ENCODE results near the gene HOPX.
"Not testable (repeated sequence)": the region's sequence is repeated elsewhere in the genome, so short reads cannot be mapped to it uniquely, and the experiment has no call there.

Gene HOPX

GRCh38 chr4:56653461-56654237, 27.4 kb downstream of the HOPX start:
- DNase-seq: no peak

GRCh38 chr4:56652196-56652595, 28.9 kb downstream of the HOPX start:
- DNase-seq: no peak

GRCh38 chr4:56651056-56651350, 30.1 kb downstream of the HOPX start:
- no peak for DNase-seq

- DNase-seq: no peak
Observed at GRCh38 chr4:56650262-56651055, 30.6 kb downstream of the HOPX start.

GRCh38 chr4:56649445-56650261, 31.4 kb downstream of the HOPX start:
- no peak for DNase-seq

- DNase-seq: no peak
Observed at GRCh38 chr4:56648824-56649151, 32.3 kb downstream of the HOPX start.

- no peak for DNase-seq
Observed at GRCh38 chr4:56648021-56648823, 32.9 kb downstream of the HOPX start.

GRCh38 chr4:56646341-56646740, 34.8 kb downstream of the HOPX start:
- no peak for DNase-seq

- no peak for DNase-seq
Observed at GRCh38 chr4:56643596-56643995, 37.5 kb downstream of the HOPX start.

GRCh38 chr4:56641494-56642051, 39.5 kb downstream of the HOPX start:
- no peak for DNase-seq

- peak in 1 of 2 experiments; percentile 4 for DNase-seq
Observed at GRCh38 chr4:56640621-56641493, 40.2 kb downstream of the HOPX start.

GRCh38 chr4:56637791-56638190, 43.3 kb downstream of the HOPX start:
- DNase-seq: no peak

- DNase-seq: no peak
Observed at GRCh38 chr4:56637154-56637553, 43.9 kb downstream of the HOPX start.

- DNase-seq: not testable (repeated sequence)
Observed at GRCh38 chr4:56634954-56635353, 46.1 kb downstream of the HOPX start.

GRCh38 chr4:56633486-56633885, 47.6 kb downstream of the HOPX start:
- DNase-seq: no peak

GRCh38 chr4:56630876-56631666, 50.0 kb downstream of the HOPX start:
- DNase-seq: no peak

GRCh38 chr4:56628592-56628991, 52.5 kb downstream of the HOPX start:
- DNase-seq: no peak

GRCh38 chr4:56627985-56628384, 53.1 kb downstream of the HOPX start:
- DNase-seq: no peak

- no peak for DNase-seq
Observed at GRCh38 chr4:56627375-56627774, 53.7 kb downstream of the HOPX start.

- no peak for DNase-seq
Observed at GRCh38 chr4:56626963-56627362, 54.1 kb downstream of the HOPX start.

GRCh38 chr4:56626420-56626819, 54.7 kb downstream of the HOPX start:
- DNase-seq: no peak
